ENCODE data around the gene NFATC2.

DNA sequence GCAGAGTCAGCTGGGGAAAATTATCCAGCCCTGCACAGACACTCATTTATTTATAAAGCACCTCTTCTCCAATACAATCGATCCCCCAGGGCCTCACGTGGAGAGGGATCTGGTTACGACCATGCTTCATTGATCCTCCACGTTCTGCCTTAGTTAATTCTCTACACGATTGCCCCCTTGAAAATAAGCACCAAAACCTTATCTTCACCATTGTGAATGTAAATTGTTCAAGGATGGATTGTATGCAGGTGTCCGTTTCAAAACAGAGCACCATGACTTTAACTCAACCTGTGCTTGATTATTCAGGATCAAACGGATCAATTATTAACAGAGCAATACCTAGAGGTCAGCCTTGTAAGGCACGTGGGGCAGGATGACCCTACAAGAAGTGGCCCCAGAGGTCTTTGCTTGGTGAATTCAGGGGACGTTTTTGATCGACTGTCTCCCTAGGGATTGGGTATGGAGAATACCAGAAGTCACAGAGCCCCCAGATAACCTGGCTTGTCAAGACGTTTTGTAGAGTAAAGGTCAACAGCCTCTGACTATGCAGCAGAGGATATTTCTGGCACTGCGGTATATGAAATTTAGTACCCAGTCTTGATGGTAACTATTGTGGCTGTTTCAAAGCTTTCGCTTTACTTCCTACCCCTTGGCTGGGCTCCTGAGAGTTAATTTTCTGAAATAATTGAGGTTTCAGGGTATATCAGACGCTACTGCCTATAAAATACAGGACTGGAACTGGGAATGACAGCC is 112.1 kb downstream of the NFATC2 start:
- no peak for TF ChIP-seq POLR2A (IDR thresholded peaks at IDR 0.05)
- TF ChIP-seq, protein P1, sequence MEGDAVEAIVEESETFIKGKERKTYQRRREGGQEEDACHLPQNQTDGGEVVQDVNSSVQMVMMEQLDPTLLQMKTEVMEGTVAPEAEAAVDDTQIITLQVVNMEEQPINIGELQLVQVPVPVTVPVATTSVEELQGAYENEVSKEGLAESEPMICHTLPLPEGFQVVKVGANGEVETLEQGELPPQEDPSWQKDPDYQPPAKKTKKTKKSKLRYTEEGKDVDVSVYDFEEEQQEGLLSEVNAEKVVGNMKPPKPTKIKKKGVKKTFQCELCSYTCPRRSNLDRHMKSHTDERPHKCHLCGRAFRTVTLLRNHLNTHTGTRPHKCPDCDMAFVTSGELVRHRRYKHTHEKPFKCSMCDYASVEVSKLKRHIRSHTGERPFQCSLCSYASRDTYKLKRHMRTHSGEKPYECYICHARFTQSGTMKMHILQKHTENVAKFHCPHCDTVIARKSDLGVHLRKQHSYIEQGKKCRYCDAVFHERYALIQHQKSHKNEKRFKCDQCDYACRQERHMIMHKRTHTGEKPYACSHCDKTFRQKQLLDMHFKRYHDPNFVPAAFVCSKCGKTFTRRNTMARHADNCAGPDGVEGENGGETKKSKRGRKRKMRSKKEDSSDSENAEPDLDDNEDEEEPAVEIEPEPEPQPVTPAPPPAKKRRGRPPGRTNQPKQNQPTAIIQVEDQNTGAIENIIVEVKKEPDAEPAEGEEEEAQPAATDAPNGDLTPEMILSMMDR (IDR thresholded peaks at IDR 0.05), result no peak

Measured in uterus (tissue), 2 donors.